HEK293 (cell line): ENCODE data around the gene RBMS1.

Experiments
- GLI4 ChIP-seq: fragments of 450-650 bp; formaldehyde crosslinking; IDR thresholded peaks from 2 replicates; pipeline ENCODE4 v1.5.1; 2016; ENCODE audit warnings: missing biosample characterization, missing genetic modification characterization
- HOXA7 ChIP-seq: sonication (generic); formaldehyde crosslinking; IDR thresholded peaks from 2 replicates; pipeline ENCODE4 v1.8.1; 2022; ENCODE audit warnings: missing genetic modification reagents, borderline replicate concordance
- HOXC10 ChIP-seq: sonication (generic); formaldehyde crosslinking; IDR thresholded peaks from 2 replicates; pipeline ENCODE4 v1.8.1; 2023; ENCODE audit warnings: mild to moderate bottlenecking, missing genetic modification reagents
- IKZF3 ChIP-seq: fragments of 450-650 bp; IDR thresholded peaks from 2 replicates; pipeline ENCODE4 v1.5.0; 2018; ENCODE audit warnings: missing biosample characterization, mild to moderate bottlenecking, missing genetic modification characterization, moderate library complexity
- REPIN1 ChIP-seq: fragments of 450-650 bp; formaldehyde crosslinking; IDR thresholded peaks from 2 replicates; pipeline ENCODE4 v1.5.1; 2017; ENCODE audit warnings: missing biosample characterization, missing genetic modification characterization, low read depth
- SCRT2 ChIP-seq: fragments of 450-650 bp; formaldehyde crosslinking; IDR thresholded peaks from 2 replicates; pipeline ENCODE4 v1.5.1; 2016; ENCODE audit warnings: missing biosample characterization, missing genetic modification characterization
- ZBTB10 ChIP-seq: fragments of 450-650 bp; formaldehyde crosslinking; IDR thresholded peaks from 2 replicates; pipeline ENCODE4 v1.5.1; 2016; ENCODE audit warnings: missing biosample characterization, missing genetic modification characterization
- ZBTB26 ChIP-seq: fragments of 450-650 bp; formaldehyde crosslinking; optimal IDR thresholded peaks from 2 replicates; pipeline ENCODE3; 2016; ENCODE audit warnings: missing biosample characterization, mild to moderate bottlenecking, missing genetic modification characterization
- ZBTB6 ChIP-seq: fragments of 450-650 bp; formaldehyde crosslinking; IDR thresholded peaks from 2 replicates; pipeline ENCODE4 v1.5.1; 2017; ENCODE audit warnings: missing biosample characterization, missing genetic modification characterization
- ZNF449 ChIP-seq: fragments of 450-650 bp; formaldehyde crosslinking; IDR thresholded peaks from 2 replicates; pipeline ENCODE4 v1.5.1; 2017; ENCODE audit warnings: missing biosample characterization, mild to moderate bottlenecking, missing genetic modification characterization, moderate library complexity
- ZNF514 ChIP-seq: fragments of 450-650 bp; formaldehyde crosslinking; IDR thresholded peaks from 2 replicates; pipeline ENCODE4 v1.5.1; 2016; ENCODE audit warnings: missing biosample characterization, missing genetic modification characterization
- ZNF530 ChIP-seq: fragments of 450-650 bp; formaldehyde crosslinking; IDR thresholded peaks from 2 replicates; pipeline ENCODE4 v1.5.1; 2016; ENCODE audit warnings: low read depth, missing biosample characterization, missing genetic modification characterization
- ZNF558 ChIP-seq: fragments of 450-650 bp; formaldehyde crosslinking; IDR thresholded peaks from 2 replicates; pipeline ENCODE4 v1.5.1; 2016; ENCODE audit warnings: missing biosample characterization, missing genetic modification characterization
- ZNF837 ChIP-seq: fragments of 450-650 bp; formaldehyde crosslinking; IDR thresholded peaks from 2 replicates; pipeline ENCODE4 v1.5.1; 2016; ENCODE audit warnings: missing biosample characterization, missing genetic modification characterization
- TF ChIP-seq, protein P1 (sequence below): fragments of 450-650 bp; formaldehyde crosslinking; IDR thresholded peaks from 2 replicates; pipeline ENCODE4 v1.5.1; 2016; ENCODE audit warnings: missing biosample characterization, missing genetic modification characterization
- TF ChIP-seq, protein P2 (sequence below): fragments of 450-650 bp; formaldehyde crosslinking; IDR thresholded peaks from 2 replicates; pipeline ENCODE4 v1.5.1; 2016; ENCODE audit warnings: missing biosample characterization, missing genetic modification characterization
- TF ChIP-seq, protein P3 (sequence below): fragments of 450-650 bp; formaldehyde crosslinking; IDR thresholded peaks from 2 replicates; pipeline ENCODE4 v1.5.1; 2017; ENCODE audit warnings: missing biosample characterization, missing genetic modification characterization
- TF ChIP-seq, protein P4 (sequence below): fragments of 450-650 bp; formaldehyde crosslinking; IDR thresholded peaks from 2 replicates; pipeline ENCODE4 v1.5.0; 2017; ENCODE audit warnings: missing biosample characterization, missing genetic modification characterization, borderline replicate concordance
- TF ChIP-seq, protein P5 (sequence below): fragments of 450-650 bp; formaldehyde crosslinking; IDR thresholded peaks from 2 replicates; pipeline ENCODE4 v1.5.1; 2016; ENCODE audit warnings: missing biosample characterization, missing genetic modification characterization

The RBMS1 gene

DNA sequence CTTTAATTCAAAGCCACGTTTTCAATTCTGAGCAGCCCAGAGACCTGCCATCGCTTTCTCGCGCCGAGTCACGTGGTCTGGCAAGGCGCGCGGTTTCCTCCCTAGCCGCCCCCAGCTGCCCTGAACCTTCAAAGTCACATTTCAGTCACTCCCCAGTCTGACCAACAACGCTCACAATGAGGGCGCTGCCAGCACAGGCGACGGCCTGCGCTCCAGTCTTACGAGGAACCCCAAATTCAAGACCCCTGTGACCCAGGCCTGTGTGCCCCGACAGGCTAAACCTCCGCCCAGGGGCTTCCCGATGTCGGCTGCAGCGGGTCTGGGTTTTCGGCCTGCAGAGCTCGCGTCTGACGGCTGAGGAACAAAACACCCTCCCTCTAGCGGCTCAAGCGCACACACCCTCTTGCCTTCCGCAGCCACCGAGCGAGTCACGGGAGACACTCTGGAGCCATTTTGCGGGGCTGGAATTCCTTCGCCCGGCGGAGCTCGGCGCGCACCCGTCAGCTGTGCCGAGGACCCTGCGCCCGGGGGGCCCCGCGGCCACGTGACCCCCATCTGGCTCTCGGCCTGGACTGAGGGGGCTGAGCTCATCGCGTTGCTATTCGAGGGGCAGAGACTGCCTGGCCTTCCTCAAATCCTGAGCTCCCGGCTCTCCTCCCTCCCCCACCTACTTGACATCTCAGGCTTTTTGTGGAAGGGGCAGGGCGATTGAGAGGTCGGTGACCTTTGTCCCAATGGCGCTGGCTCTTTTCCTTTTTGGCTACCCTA is 223.6 kb downstream of the RBMS1 start (continued):
- TF ChIP-seq IKZF3 (tag by site-specific recombination) (peak; percentile 70), HOXC10 (CRISPR knock-in tag) (no peak), ZBTB26 (tag by site-specific recombination) (peak; percentile 89), HOXA7 (CRISPR knock-in tag) (no peak), ZNF837 (tag by site-specific recombination) (no peak), GLI4 (peak; percentile 58; the same call in 1 of the 2 replicates), REPIN1 (no peak), ZNF558 (tag by site-specific recombination) (no peak), ZBTB6 (tag by site-specific recombination) (peak; percentile 98), ZBTB10 (tag by site-specific recombination) (peak; percentile 66; the same call in 1 of the 2 replicates), ZNF514 (tag by site-specific recombination) (no peak), ZNF530 (tag by site-specific recombination) (no peak), SCRT2 (tag by site-specific recombination) (no peak), ZNF449 (tag by site-specific recombination) (no peak)
- TF ChIP-seq, protein P1, sequence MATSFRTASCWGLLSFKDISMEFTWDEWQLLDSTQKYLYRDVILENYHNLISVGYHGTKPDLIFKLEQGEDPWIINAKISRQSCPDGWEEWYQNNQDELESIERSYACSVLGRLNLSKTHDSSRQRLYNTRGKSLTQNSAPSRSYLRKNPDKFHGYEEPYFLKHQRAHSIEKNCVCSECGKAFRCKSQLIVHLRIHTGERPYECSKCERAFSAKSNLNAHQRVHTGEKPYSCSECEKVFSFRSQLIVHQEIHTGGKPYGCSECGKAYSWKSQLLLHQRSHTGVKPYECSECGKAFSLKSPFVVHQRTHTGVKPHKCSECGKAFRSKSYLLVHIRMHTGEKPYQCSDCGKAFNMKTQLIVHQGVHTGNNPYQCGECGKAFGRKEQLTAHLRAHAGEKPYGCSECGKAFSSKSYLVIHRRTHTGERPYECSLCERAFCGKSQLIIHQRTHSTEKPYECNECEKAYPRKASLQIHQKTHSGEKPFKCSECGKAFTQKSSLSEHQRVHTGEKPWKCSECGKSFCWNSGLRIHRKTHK (tag by site-specific recombination), result no peak
- TF ChIP-seq, protein P2, sequence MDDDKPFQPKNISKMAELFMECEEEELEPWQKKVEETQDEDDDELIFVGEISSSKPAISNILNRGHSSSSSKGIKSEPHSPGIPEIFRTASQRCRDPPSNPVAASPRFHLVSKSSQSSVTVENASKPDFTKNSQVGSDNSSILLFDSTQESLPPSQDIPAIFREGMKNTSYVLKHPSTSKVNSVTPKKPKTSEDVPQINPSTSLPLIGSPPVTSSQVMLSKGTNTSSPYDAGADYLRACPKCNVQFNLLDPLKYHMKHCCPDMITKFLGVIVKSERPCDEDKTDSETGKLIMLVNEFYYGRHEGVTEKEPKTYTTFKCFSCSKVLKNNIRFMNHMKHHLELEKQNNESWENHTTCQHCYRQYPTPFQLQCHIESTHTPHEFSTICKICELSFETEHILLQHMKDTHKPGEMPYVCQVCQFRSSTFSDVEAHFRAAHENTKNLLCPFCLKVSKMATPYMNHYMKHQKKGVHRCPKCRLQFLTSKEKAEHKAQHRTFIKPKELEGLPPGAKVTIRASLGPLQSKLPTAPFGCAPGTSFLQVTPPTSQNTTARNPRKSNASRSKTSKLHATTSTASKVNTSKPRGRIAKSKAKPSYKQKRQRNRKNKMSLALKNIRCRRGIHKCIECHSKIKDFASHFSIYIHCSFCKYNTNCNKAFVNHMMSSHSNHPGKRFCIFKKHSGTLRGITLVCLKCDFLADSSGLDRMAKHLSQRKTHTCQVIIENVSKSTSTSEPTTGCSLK, result no peak
- TF ChIP-seq, protein P3, sequence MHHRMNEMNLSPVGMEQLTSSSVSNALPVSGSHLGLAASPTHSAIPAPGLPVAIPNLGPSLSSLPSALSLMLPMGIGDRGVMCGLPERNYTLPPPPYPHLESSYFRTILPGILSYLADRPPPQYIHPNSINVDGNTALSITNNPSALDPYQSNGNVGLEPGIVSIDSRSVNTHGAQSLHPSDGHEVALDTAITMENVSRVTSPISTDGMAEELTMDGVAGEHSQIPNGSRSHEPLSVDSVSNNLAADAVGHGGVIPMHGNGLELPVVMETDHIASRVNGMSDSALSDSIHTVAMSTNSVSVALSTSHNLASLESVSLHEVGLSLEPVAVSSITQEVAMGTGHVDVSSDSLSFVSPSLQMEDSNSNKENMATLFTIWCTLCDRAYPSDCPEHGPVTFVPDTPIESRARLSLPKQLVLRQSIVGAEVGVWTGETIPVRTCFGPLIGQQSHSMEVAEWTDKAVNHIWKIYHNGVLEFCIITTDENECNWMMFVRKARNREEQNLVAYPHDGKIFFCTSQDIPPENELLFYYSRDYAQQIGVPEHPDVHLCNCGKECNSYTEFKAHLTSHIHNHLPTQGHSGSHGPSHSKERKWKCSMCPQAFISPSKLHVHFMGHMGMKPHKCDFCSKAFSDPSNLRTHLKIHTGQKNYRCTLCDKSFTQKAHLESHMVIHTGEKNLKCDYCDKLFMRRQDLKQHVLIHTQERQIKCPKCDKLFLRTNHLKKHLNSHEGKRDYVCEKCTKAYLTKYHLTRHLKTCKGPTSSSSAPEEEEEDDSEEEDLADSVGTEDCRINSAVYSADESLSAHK (tag by site-specific recombination), result no peak; the same call in 1 of the 2 replicates
- TF ChIP-seq, protein P4, sequence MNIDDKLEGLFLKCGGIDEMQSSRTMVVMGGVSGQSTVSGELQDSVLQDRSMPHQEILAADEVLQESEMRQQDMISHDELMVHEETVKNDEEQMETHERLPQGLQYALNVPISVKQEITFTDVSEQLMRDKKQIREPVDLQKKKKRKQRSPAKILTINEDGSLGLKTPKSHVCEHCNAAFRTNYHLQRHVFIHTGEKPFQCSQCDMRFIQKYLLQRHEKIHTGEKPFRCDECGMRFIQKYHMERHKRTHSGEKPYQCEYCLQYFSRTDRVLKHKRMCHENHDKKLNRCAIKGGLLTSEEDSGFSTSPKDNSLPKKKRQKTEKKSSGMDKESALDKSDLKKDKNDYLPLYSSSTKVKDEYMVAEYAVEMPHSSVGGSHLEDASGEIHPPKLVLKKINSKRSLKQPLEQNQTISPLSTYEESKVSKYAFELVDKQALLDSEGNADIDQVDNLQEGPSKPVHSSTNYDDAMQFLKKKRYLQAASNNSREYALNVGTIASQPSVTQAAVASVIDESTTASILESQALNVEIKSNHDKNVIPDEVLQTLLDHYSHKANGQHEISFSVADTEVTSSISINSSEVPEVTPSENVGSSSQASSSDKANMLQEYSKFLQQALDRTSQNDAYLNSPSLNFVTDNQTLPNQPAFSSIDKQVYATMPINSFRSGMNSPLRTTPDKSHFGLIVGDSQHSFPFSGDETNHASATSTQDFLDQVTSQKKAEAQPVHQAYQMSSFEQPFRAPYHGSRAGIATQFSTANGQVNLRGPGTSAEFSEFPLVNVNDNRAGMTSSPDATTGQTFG (tag by site-specific recombination), result no peak
- TF ChIP-seq, protein P5, sequence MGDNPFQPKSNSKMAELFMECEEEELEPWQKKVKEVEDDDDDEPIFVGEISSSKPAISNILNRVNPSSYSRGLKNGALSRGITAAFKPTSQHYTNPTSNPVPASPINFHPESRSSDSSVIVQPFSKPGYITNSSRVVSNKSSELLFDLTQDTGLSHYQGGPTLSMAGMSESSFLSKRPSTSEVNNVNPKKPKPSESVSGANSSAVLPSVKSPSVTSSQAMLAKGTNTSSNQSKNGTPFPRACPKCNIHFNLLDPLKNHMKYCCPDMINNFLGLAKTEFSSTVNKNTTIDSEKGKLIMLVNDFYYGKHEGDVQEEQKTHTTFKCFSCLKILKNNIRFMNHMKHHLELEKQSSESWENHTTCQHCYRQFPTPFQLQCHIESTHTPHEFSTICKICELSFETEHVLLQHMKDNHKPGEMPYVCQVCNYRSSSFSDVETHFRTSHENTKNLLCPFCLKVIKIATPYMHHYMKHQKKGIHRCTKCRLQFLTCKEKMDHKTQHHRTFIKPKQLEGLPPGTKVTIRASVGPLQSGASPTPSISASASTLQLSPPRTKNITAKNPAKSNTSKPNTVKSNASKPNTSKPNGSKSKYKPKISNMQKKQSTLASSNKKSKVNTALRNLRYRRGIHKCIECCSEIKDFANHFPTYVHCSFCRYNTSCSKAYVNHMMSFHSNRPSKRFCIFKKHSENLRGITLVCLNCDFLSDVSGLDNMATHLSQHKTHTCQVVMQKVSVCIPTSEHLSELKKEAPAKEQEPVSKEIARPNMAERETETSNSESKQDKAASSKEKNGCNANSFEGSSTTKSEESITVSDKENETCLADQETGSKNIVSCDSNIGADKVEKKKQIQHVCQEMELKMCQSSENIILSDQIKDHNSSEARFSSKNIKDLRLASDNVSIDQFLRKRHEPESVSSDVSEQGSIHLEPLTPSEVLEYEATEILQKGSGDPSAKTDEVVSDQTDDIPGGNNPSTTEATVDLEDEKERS (tag by site-specific recombination), result no peak
